ENCODE data around the gene PHETA2. TPM values are rescaled to one million over a fixed set of nuclear protein-coding genes. Genes with fewer than 3 reads are reported as not detected.
A peak's percentile ranks its signal among the peaks of the same experiment; 100 is the strongest.
"Not testable (repeated sequence)": the region's sequence is repeated elsewhere in the genome, so short reads cannot be mapped to it uniquely, and the experiment has no call there.

PHETA2 gene
- total RNA-seq, 6 experiments from 2014 or later: 7.4 to 12.5 (median 7.6) TPM

GRCh38 chr22:42091455-42091782 lies 17.4 kb downstream of the PHETA2 start:
- DNase-seq: no peak
- Mint-ChIP-seq H3K4me1 (ENCODE audit: low read depth) (peaks cover 21% of the 10 kb centered on the region), H3K4me3 (peak overlapping the region; percentile 98), H3K9me3 (peaks cover 8% of the 10 kb centered on the region), H3K27me3 (ENCODE audit: insufficient read depth) (peaks cover 3% of the 10 kb centered on the region; the same call in 1 of the 2 replicates), H3K36me3 (ENCODE audit: low read depth) (peaks cover 21% of the 10 kb centered on the region), H3K27ac (peak overlapping the region; percentile 98)
- TF ChIP-seq CTCF (IDR thresholded peaks at IDR 0.05): no peak

DNA sequence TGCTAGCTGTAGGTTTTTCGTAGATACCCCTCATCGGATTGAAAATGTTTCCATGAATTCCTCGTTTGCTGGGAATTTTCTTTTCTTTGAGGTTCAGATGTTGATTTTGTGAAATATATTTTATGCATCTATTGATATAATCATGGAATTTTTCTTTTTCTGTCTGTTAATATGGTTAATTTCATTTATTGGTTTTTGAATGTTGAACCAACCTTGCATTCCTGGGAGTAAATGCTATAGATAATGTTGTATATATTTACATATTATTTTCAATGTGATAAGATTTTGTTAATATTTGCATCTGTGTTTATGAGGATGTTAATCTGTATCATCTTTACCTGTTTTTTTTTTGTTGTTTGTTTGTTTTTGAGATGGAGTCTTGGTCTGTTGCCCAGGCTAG lies 27.2 kb downstream of the PHETA2 start:
- Mint-ChIP-seq H3K9me3 (peaks cover 46% of the 10 kb centered on the region), H3K36me3 (ENCODE audit: low read depth) (peaks cover 32% of the 10 kb centered on the region; the same call in 1 of the 2 replicates), H3K4me3 (no peak overlapping the region), H3K27me3 (ENCODE audit: insufficient read depth) (peaks cover 1% of the 10 kb centered on the region), H3K27ac (no peak overlapping the region), H3K4me1 (ENCODE audit: low read depth) (no peaks in the 10 kb centered on the region)
- TF ChIP-seq CTCF (IDR thresholded peaks at IDR 0.05): no peak
- DNase-seq: no peak

GRCh38 chr22:42104332-42104860 lies 30.3 kb downstream of the PHETA2 start:
- H3K4me3 Mint-ChIP-seq; H3K27ac Mint-ChIP-seq; H3K4me1 Mint-ChIP-seq (ENCODE audit: low read depth); DNase-seq; H3K27me3 Mint-ChIP-seq (ENCODE audit: insufficient read depth): not testable (repeated sequence)
- H3K9me3 Mint-ChIP-seq: peaks cover 46% of the 10 kb centered on the region
- H3K36me3 Mint-ChIP-seq (ENCODE audit: low read depth): peaks cover 30% of the 10 kb centered on the region; the same call in 1 of the 2 replicates

DNA sequence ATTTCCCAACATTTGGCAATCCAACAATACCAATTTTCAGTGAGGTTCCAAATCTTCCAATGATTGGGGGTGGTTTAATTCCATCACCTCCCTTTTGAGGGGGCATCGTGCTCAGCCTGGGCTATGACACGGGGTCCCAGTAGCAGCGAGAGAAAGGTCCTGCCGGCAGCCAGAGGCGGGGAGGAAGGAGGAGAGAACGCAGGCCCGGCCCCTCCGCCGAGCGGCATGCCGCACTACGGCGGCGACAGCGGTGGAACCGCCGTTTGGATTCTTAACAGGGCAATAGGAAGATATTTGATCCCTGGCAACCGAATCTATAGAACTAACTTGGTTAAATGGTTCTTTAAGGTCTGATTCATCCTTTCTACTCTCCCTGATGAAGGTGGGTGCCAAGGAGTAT lies 34.8 kb downstream of the PHETA2 start:
- DNase-seq: no peak
- Mint-ChIP-seq H3K4me1 (ENCODE audit: low read depth) (no peaks in the 10 kb centered on the region), H3K36me3 (ENCODE audit: low read depth) (peaks cover 13% of the 10 kb centered on the region; the same call in 1 of the 2 replicates), H3K27me3 (ENCODE audit: insufficient read depth) (peaks cover 4% of the 10 kb centered on the region; the same call in 1 of the 2 replicates), H3K9me3 (peaks cover 12% of the 10 kb centered on the region), H3K4me3 (no peak overlapping the region), H3K27ac (no peak overlapping the region)
- TF ChIP-seq CTCF (IDR thresholded peaks at IDR 0.05): no peak

DNA sequence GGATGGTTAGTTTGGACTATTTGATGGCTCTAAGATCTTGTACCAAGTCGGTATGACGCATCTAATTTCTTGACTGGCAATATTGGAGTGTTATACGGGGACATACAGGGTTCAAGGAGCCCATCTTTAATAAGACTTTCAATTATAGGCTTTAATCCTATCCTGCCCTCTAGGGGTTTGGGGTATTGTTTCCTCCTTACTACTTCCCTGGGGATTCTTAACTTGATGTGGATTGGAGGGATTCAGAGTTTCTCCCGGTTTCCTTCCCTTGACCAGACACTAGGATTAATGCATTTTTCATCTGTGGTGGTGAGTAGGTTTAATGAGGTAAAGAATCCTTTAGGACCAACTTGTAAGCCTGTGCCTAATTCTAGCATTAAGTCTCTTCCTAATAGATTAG lies 37.8 kb downstream of the PHETA2 start:
- no peak for DNase-seq
- peaks cover 17% of the 10 kb centered on the region for H3K9me3 Mint-ChIP-seq
- H3K27ac Mint-ChIP-seq: no peak overlapping the region
- TF ChIP-seq CTCF (IDR thresholded peaks at IDR 0.05): peak; percentile 24; the same call in 1 of the 2 replicates
- H3K4me3 Mint-ChIP-seq: no peak overlapping the region
- no peaks in the 10 kb centered on the region for H3K36me3 Mint-ChIP-seq (ENCODE audit: low read depth)
- no peaks in the 10 kb centered on the region for H3K4me1 Mint-ChIP-seq (ENCODE audit: low read depth)
- H3K27me3 Mint-ChIP-seq (ENCODE audit: insufficient read depth): peaks cover 4% of the 10 kb centered on the region

- H3K9me3 Mint-ChIP-seq: peaks cover 17% of the 10 kb centered on the region
- H3K4me3 Mint-ChIP-seq; H3K27ac Mint-ChIP-seq; H3K36me3 Mint-ChIP-seq (ENCODE audit: low read depth); DNase-seq; H3K4me1 Mint-ChIP-seq (ENCODE audit: low read depth); H3K27me3 Mint-ChIP-seq (ENCODE audit: insufficient read depth): not testable (repeated sequence)
- TF ChIP-seq CTCF (IDR thresholded peaks at IDR 0.05): 0 out of 2 replicates have a peak, but pooled peaks have one; percentile 13
These were observed 38.7 kb downstream of the PHETA2 start for GRCh38 chr22:42112793-42113192.
